OCI-LY3 (cell line): ENCODE results near the gene P4HA2.

Source experiments
- CTCF ChIP-seq: fragments of 200-600, 300-600 bp; sonication (generic); IDR thresholded peaks from 2 replicates; pipeline ENCODE4 v1.5.1; 2014; ENCODE audit warnings: antibody characterized with exemption, low read length, low read depth
- EZH2phosphoT487 ChIP-seq: fragments of 200-600 bp; shearing (Covaris generic); IDR thresholded peaks from 2 replicates; pipeline ENCODE4 v1.6.1; 2018; ENCODE audit warnings: antibody characterized with exemption, mixed run types, low read depth

GRCh38 chr5:132259069-132259851, 31.6 kb upstream of the P4HA2 start:
- TF ChIP-seq CTCF: no peak
- TF ChIP-seq EZH2phosphoT487: no peak
